ENCODE measurements around the gene ABCD3. TPM values are rescaled to one million over a fixed set of nuclear protein-coding genes. Genes with fewer than 3 reads are reported as not detected.
"Not testable (repeated sequence)": the region's sequence is repeated elsewhere in the genome, so short reads cannot be mapped to it uniquely, and the experiment has no call there.

The ABCD3 gene
- total and polyA plus RNA-seq, 3 donors from 2014 or later: 27.0 to 45.6 (median 45.2) TPM

GRCh38 chr1:94433866-94434265 is 15.7 kb downstream of the ABCD3 start:
- Histone ChIP-seq H3K4me3 (no peak overlapping the region), H3K36me3 (ENCODE audit: low read depth, missing control alignments) (no peaks in the 10 kb centered on the region), H3K27me3 (no peaks in the 10 kb centered on the region), H3K27ac (no peak overlapping the region), H3K9me3 (no peaks in the 10 kb centered on the region), H3K4me1 (peaks cover 3% of the 10 kb centered on the region)
- no peak for DNase-seq
- intact Hi-C loops (cut with DNase I; ENCODE audit: low total_unique reads): no loop called here
- WGBS, 2 donors: 97 to 98% methylated on average over 2 of the region's 2 CpGs
- TF ChIP-seq POLR2A (IDR thresholded peaks at IDR 0.05): no peak
- no peak for TF ChIP-seq CTCF (IDR thresholded peaks at IDR 0.05)

GRCh38 chr1:94434365-94435045 is 16.3 kb downstream of the ABCD3 start:
- WGBS, 2 donors: 89 to 90% methylated on average over 2 of the region's 2 CpGs
- Histone ChIP-seq H3K36me3 (ENCODE audit: low read depth, missing control alignments) (no peaks in the 10 kb centered on the region), H3K27ac (no peak overlapping the region), H3K4me1 (peaks cover 3% of the 10 kb centered on the region), H3K27me3 (no peaks in the 10 kb centered on the region), H3K9me3 (no peaks in the 10 kb centered on the region), H3K4me3 (no peak overlapping the region)
- TF ChIP-seq CTCF (IDR thresholded peaks at IDR 0.05) (no peak), POLR2A (IDR thresholded peaks at IDR 0.05) (no peak)
- intact Hi-C loops (cut with DNase I; ENCODE audit: low total_unique reads): no loop called here
- DNase-seq: no peak

GRCh38 chr1:94438692-94439276 is 20.6 kb downstream of the ABCD3 start:
- no peak for TF ChIP-seq POLR2A (IDR thresholded peaks at IDR 0.05)
- TF ChIP-seq CTCF (IDR thresholded peaks at IDR 0.05): no peak
- H3K27me3 ChIP-seq: no peaks in the 10 kb centered on the region
- no peaks in the 10 kb centered on the region for H3K36me3 ChIP-seq (ENCODE audit: low read depth, missing control alignments)
- peaks cover 3% of the 10 kb centered on the region for H3K4me1 ChIP-seq
- no peak overlapping the region for H3K4me3 ChIP-seq
- H3K9me3 ChIP-seq: no peaks in the 10 kb centered on the region
- 86 to 87% methylated on average over 2 of the region's 2 CpGs for WGBS, 2 donors
- no peak overlapping the region for H3K27ac ChIP-seq
- no peak for DNase-seq
- intact Hi-C loops (cut with DNase I; ENCODE audit: low total_unique reads): no loop called here

- Histone ChIP-seq H3K36me3 (ENCODE audit: low read depth, missing control alignments) (no peaks in the 10 kb centered on the region), H3K27me3 (no peaks in the 10 kb centered on the region), H3K4me1 (peaks cover 3% of the 10 kb centered on the region), H3K9me3 (no peaks in the 10 kb centered on the region), H3K4me3 (no peak overlapping the region), H3K27ac (no peak overlapping the region)
- no peak for DNase-seq
- no peak for TF ChIP-seq POLR2A (IDR thresholded peaks at IDR 0.05)
- TF ChIP-seq CTCF (IDR thresholded peaks at IDR 0.05): no peak
- intact Hi-C loops (cut with DNase I; ENCODE audit: low total_unique reads): no loop called here
- WGBS, 2 donors: 92 to 96% methylated on average over 1 of the region's 1 CpG
Measured at GRCh38 chr1:94440088-94440487, 21.9 kb downstream of the ABCD3 start.

GRCh38 chr1:94443067-94443466 is 24.9 kb downstream of the ABCD3 start:
- H3K9me3 ChIP-seq; H3K4me1 ChIP-seq; intact Hi-C loops (cut with DNase I; ENCODE audit: low total_unique reads); H3K27ac ChIP-seq; DNase-seq; H3K27me3 ChIP-seq; H3K36me3 ChIP-seq (ENCODE audit: low read depth, missing control alignments); H3K4me3 ChIP-seq: not testable (repeated sequence)

- H3K4me1 ChIP-seq; H3K36me3 ChIP-seq (ENCODE audit: low read depth, missing control alignments); H3K27ac ChIP-seq; H3K9me3 ChIP-seq; intact Hi-C loops (cut with DNase I; ENCODE audit: low total_unique reads); DNase-seq; H3K27me3 ChIP-seq; H3K4me3 ChIP-seq: not testable (repeated sequence)
- WGBS, 2 donors: 82 to 83% methylated on average over 3 of the region's 3 CpGs
Measured at GRCh38 chr1:94444819-94445218, 26.6 kb downstream of the ABCD3 start.

- H3K9me3 ChIP-seq; H3K36me3 ChIP-seq (ENCODE audit: low read depth, missing control alignments); H3K27ac ChIP-seq; intact Hi-C loops (cut with DNase I; ENCODE audit: low total_unique reads); H3K4me1 ChIP-seq; H3K27me3 ChIP-seq; H3K4me3 ChIP-seq; DNase-seq: not testable (repeated sequence)
- WGBS, 2 donors: 94 to 95% methylated on average over 8 of the region's 8 CpGs
Measured at GRCh38 chr1:94445733-94446132, 27.5 kb downstream of the ABCD3 start.

- 87 to 94% methylated on average over 6 of the region's 6 CpGs for WGBS, 2 donors
- H3K36me3 ChIP-seq (ENCODE audit: low read depth, missing control alignments); H3K4me3 ChIP-seq; H3K27ac ChIP-seq; DNase-seq; H3K27me3 ChIP-seq; H3K9me3 ChIP-seq; H3K4me1 ChIP-seq; intact Hi-C loops (cut with DNase I; ENCODE audit: low total_unique reads): not testable (repeated sequence)
Measured at GRCh38 chr1:94446177-94446576, 28.0 kb downstream of the ABCD3 start.
